K562 (cell line): Measurements from ENCODE around the gene MFSD6. TPM values are rescaled to one million over a fixed set of nuclear protein-coding genes. Genes with fewer than 3 reads are reported as not detected.

Source experiments
- FIP1L1 ChIP-seq: fragments of 200-400 bp; formaldehyde crosslinking; IDR thresholded peaks from 2 replicates; pipeline ENCODE4 v1.6.1; 2018; ENCODE audit warnings: mild to moderate bottlenecking, low read depth, low read length; ENCODE audit not compliant: poor library complexity, severe bottlenecking
- FOXP1 ChIP-seq: sonication (generic); formaldehyde crosslinking; IDR thresholded peaks from 2 replicates; pipeline ENCODE4 v1.8.0; 2022; ENCODE audit warnings: mild to moderate bottlenecking, missing genetic modification reagents
- HNRNPLL ChIP-seq: fragments of 200-400 bp; formaldehyde crosslinking; IDR thresholded peaks from 2 replicates; pipeline ENCODE4 v1.6.1; 2017; ENCODE audit warnings: low read length, low read depth, mild to moderate bottlenecking; ENCODE audit not compliant: poor library complexity, severe bottlenecking
- KLF10 ChIP-seq: fragments of 250-450 bp; sonication (Bioruptor Pico); IDR thresholded peaks from 2 replicates; pipeline ENCODE4 v1.6.1; 2021; ENCODE audit warnings: matching md5 sums
- NONO ChIP-seq, 2 experiments: fragments of 200-400 bp in 1 of 2; fragments of 450-650 bp in 1 of 2; formaldehyde crosslinking in 1 of 2; IDR thresholded peaks; 2 replicates each; pipeline ENCODE4 v1.6.1; 2017; ENCODE audit warnings: low read depth in 2 of 2, mild to moderate bottlenecking in 2 of 2, moderate library complexity in 2 of 2, low read length in 1 of 2
- PHF21A ChIP-seq: fragments of 450-650 bp; IDR thresholded peaks from 2 replicates; pipeline ENCODE4 v1.6.1; 2017; ENCODE audit warnings: low read depth, borderline replicate concordance
- PPARD ChIP-seq: fragments of 250-450 bp; sonication (Bioruptor Pico); IDR thresholded peaks from 2 replicates; pipeline ENCODE4 v1.8.0; 2022; ENCODE audit warnings: inconsistent platforms, mild to moderate bottlenecking, moderate library complexity
- polyA plus RNA-seq, 8 experiments: library from polyadenylated mRNA; depleted of rRNA in 4 of 8; stranded (reverse) in 5 of 8; unstranded in 3 of 8; fragments of >200 nt; fragmentation: Nextera tagmentation in 2 of 8; fragmentation: Illumina TruSeq in 1 of 8; extraction: Ambion mirVana in 2 of 8; extraction: Trizol in 1 of 8; gene quantifications; 2 replicates each; pipeline versions ENCODE4 v1.2.1 to v1.2.3, GENCODE V29; 2011 to 2014; ENCODE audit warnings: inconsistent platforms in 1 of 8, missing spikeins in 1 of 8
- total RNA-seq, 7 experiments: library from RNA; depleted of rRNA in 6 of 7; stranded (reverse); fragments of >200 nt in 6 of 7; fragmentation: Illumina TruSeq in 2 of 7; extraction: Trizol in 2 of 7; gene quantifications; 2 replicates each; pipeline versions ENCODE4 v1.2.1 to v1.2.3, GENCODE V29; 2011 to 2021; ENCODE audit warnings: low replicate concordance in 1 of 7
- TF ChIP-seq, protein P1 (sequence below): sonication (generic); formaldehyde crosslinking; IDR thresholded peaks from 2 replicates; pipeline ENCODE4 v1.8.0; 2023; ENCODE audit warnings: missing genetic modification reagents, mild to moderate bottlenecking, borderline replicate concordance
- TF ChIP-seq, protein P2 (sequence below): sonication (generic); formaldehyde crosslinking; IDR thresholded peaks from 2 replicates; pipeline ENCODE4 v1.8.0; 2023; ENCODE audit warnings: mild to moderate bottlenecking, missing genetic modification reagents
- TF ChIP-seq, protein P3 (sequence below): sonication (generic); formaldehyde crosslinking; IDR thresholded peaks from 2 replicates; pipeline ENCODE4 v1.8.1; 2023; ENCODE audit warnings: missing genetic modification reagents, mild to moderate bottlenecking, borderline replicate concordance
- TF ChIP-seq, protein P4 (sequence below): fragments of 450-650 bp; IDR thresholded peaks from 2 replicates; pipeline ENCODE4 v1.6.1; 2014; ENCODE audit warnings: low read depth, mild to moderate bottlenecking, moderate library complexity, borderline replicate concordance

MFSD6 gene
- total and polyA plus RNA-seq, 9 of the 15 experiments (the other 6 are each of a cell fraction or from before 2014, with no cell fraction given), result 1.1 to 7.9 (median 4.4) TPM

DNA sequence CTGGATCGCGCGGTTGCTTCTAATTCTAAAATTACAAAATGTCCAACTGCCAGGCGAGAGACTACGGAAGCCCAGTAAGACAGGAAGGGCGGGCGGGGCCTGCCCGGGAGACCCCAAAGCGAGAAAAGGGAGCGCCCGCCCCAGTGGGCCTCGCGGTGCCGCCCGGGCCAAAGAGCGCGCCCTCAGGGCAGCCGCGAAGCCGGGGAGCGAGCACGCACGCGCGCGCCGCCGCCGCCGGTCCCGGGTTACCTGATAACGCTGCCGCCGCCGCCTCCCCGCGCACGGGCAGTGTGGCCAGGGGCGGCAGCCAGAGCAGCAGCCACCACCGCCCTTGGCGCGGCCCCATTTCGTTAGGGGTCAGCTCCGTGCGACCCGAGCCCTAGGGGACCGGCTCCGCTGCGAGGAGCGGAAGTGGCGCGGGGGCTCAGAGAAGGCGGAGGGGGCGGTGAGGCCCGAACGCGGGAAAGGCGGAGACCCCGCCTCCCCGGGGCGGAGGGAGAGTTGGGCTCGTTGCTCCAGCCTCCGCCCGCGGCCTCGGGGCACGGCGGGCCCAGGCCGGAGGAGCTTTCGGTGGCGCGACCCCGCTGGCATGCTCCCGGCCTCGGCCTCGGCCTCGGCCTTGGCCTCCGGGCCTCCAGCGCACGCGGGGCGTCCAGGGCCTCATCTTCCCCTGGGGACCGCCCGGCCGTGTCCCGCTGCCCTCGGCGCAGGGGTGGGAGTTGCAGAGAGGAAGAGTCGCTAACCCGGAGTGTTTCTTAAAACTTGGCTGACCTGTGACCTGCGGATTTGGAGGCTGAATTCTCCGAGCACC is 126.4 kb downstream of the MFSD6 start, which contains the start of gene NEMP2 (continued):
- TF ChIP-seq, protein P1, sequence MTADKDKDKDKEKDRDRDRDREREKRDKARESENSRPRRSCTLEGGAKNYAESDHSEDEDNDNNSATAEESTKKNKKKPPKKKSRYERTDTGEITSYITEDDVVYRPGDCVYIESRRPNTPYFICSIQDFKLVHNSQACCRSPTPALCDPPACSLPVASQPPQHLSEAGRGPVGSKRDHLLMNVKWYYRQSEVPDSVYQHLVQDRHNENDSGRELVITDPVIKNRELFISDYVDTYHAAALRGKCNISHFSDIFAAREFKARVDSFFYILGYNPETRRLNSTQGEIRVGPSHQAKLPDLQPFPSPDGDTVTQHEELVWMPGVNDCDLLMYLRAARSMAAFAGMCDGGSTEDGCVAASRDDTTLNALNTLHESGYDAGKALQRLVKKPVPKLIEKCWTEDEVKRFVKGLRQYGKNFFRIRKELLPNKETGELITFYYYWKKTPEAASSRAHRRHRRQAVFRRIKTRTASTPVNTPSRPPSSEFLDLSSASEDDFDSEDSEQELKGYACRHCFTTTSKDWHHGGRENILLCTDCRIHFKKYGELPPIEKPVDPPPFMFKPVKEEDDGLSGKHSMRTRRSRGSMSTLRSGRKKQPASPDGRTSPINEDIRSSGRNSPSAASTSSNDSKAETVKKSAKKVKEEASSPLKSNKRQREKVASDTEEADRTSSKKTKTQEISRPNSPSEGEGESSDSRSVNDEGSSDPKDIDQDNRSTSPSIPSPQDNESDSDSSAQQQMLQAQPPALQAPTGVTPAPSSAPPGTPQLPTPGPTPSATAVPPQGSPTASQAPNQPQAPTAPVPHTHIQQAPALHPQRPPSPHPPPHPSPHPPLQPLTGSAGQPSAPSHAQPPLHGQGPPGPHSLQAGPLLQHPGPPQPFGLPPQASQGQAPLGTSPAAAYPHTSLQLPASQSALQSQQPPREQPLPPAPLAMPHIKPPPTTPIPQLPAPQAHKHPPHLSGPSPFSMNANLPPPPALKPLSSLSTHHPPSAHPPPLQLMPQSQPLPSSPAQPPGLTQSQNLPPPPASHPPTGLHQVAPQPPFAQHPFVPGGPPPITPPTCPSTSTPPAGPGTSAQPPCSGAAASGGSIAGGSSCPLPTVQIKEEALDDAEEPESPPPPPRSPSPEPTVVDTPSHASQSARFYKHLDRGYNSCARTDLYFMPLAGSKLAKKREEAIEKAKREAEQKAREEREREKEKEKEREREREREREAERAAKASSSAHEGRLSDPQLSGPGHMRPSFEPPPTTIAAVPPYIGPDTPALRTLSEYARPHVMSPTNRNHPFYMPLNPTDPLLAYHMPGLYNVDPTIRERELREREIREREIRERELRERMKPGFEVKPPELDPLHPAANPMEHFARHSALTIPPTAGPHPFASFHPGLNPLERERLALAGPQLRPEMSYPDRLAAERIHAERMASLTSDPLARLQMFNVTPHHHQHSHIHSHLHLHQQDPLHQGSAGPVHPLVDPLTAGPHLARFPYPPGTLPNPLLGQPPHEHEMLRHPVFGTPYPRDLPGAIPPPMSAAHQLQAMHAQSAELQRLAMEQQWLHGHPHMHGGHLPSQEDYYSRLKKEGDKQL, result 0 out of 2 replicates have a peak, but pooled peaks have one; percentile 11
- no peak for TF ChIP-seq PPARD (CRISPR knock-in tag)
- TF ChIP-seq PHF21A, result no peak
- TF ChIP-seq, protein P2, sequence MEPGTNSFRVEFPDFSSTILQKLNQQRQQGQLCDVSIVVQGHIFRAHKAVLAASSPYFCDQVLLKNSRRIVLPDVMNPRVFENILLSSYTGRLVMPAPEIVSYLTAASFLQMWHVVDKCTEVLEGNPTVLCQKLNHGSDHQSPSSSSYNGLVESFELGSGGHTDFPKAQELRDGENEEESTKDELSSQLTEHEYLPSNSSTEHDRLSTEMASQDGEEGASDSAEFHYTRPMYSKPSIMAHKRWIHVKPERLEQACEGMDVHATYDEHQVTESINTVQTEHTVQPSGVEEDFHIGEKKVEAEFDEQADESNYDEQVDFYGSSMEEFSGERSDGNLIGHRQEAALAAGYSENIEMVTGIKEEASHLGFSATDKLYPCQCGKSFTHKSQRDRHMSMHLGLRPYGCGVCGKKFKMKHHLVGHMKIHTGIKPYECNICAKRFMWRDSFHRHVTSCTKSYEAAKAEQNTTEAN, result no peak
- peak; percentile 94 for TF ChIP-seq FOXP1 (CRISPR knock-in tag)
- peak; percentile 88 for TF ChIP-seq FIP1L1
- TF ChIP-seq HNRNPLL, result peak; percentile 73
- TF ChIP-seq, protein P3, sequence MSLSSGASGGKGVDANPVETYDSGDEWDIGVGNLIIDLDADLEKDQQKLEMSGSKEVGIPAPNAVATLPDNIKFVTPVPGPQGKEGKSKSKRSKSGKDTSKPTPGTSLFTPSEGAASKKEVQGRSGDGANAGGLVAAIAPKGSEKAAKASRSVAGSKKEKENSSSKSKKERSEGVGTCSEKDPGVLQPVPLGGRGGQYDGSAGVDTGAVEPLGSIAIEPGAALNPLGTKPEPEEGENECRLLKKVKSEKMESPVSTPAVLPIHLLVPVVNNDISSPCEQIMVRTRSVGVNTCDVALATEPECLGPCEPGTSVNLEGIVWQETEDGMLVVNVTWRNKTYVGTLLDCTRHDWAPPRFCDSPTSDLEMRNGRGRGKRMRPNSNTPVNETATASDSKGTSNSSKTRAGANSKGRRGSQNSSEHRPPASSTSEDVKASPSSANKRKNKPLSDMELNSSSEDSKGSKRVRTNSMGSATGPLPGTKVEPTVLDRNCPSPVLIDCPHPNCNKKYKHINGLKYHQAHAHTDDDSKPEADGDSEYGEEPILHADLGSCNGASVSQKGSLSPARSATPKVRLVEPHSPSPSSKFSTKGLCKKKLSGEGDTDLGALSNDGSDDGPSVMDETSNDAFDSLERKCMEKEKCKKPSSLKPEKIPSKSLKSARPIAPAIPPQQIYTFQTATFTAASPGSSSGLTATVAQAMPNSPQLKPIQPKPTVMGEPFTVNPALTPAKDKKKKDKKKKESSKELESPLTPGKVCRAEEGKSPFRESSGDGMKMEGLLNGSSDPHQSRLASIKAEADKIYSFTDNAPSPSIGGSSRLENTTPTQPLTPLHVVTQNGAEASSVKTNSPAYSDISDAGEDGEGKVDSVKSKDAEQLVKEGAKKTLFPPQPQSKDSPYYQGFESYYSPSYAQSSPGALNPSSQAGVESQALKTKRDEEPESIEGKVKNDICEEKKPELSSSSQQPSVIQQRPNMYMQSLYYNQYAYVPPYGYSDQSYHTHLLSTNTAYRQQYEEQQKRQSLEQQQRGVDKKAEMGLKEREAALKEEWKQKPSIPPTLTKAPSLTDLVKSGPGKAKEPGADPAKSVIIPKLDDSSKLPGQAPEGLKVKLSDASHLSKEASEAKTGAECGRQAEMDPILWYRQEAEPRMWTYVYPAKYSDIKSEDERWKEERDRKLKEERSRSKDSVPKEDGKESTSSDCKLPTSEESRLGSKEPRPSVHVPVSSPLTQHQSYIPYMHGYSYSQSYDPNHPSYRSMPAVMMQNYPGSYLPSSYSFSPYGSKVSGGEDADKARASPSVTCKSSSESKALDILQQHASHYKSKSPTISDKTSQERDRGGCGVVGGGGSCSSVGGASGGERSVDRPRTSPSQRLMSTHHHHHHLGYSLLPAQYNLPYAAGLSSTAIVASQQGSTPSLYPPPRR (CRISPR knock-in tag), result 0 out of 2 replicates have a peak, but pooled peaks have one; percentile 51
- TF ChIP-seq, protein P4, sequence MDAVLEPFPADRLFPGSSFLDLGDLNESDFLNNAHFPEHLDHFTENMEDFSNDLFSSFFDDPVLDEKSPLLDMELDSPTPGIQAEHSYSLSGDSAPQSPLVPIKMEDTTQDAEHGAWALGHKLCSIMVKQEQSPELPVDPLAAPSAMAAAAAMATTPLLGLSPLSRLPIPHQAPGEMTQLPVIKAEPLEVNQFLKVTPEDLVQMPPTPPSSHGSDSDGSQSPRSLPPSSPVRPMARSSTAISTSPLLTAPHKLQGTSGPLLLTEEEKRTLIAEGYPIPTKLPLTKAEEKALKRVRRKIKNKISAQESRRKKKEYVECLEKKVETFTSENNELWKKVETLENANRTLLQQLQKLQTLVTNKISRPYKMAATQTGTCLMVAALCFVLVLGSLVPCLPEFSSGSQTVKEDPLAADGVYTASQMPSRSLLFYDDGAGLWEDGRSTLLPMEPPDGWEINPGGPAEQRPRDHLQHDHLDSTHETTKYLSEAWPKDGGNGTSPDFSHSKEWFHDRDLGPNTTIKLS, result peak; percentile 60; the same call in 1 of the 2 replicates
- no peak for TF ChIP-seq KLF10 (CRISPR knock-in tag)
- TF ChIP-seq NONO (IDR thresholded peaks at IDR 0.05; ENCODE audit: low read depth in 2 of 2, low read length in 1 of 2), result peak; percentile 65 to 67; a peak in 3 of 4 replicates
